Coronary artery (tissue), 2 donors: ENCODE data around the gene TBC1D1.

Experiments used
- DNase-seq: peaks from one replicate; pipeline ENCODE4 v3.0.0-alpha.2; 2017; ENCODE audit warnings: low spot score
- H3K27ac ChIP-seq, 2 donors: fragments of 200-600 bp; sonication (generic); one replicate each; pipeline ENCODE4 v1.5.1; 2016 to 2019
- H3K4me3 ChIP-seq: fragments of 200-600 bp; sonication (generic); 2 replicates; pipeline ENCODE4 v1.5.1; 2016; ENCODE audit warnings: mild to moderate bottlenecking, moderate library complexity
- TF ChIP-seq, protein P1 (sequence below): fragments of 200-600 bp; sonication (generic); IDR thresholded peaks from one replicate; pipeline ENCODE4 v1.5.1; 2019; ENCODE audit warnings: antibody characterized with exemption

The TBC1D1 gene

DNA sequence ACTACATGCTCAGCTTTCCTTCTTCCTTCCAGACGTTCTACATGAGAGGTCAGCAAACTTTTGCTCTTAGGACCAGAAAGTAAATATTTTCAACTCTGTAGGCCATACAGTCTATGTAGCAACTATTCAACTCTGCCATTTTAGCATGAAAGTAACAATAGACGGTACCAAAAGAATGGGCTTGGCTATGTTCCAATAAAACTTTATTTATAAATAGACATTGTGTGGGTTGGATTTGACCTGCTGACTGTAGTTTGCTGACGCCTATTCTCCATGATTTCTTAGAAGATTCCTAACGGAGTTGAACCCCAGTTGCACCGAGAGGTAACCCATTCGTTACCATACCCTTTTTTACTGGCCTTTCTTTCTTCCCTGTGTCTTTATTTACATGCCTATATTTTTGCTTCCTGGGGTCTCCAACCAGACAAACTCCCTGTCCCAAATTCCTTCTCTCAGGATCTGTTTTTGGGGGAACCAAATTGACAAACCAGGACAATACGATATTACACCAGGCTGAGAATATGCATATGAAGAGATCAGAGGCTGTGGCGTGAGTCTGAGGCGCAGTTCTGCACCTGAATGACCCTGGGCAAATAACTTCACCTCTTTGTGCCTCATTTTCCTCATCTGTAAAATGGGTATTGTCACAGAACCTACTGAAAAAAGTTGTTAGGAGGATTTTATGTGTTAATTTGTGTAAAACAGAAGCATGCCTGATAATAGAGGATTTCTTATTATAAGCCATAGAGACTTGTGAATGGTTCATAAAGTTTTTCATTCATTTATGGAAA is 58.9 kb downstream of the TBC1D1 start:
- TF ChIP-seq, protein P1, sequence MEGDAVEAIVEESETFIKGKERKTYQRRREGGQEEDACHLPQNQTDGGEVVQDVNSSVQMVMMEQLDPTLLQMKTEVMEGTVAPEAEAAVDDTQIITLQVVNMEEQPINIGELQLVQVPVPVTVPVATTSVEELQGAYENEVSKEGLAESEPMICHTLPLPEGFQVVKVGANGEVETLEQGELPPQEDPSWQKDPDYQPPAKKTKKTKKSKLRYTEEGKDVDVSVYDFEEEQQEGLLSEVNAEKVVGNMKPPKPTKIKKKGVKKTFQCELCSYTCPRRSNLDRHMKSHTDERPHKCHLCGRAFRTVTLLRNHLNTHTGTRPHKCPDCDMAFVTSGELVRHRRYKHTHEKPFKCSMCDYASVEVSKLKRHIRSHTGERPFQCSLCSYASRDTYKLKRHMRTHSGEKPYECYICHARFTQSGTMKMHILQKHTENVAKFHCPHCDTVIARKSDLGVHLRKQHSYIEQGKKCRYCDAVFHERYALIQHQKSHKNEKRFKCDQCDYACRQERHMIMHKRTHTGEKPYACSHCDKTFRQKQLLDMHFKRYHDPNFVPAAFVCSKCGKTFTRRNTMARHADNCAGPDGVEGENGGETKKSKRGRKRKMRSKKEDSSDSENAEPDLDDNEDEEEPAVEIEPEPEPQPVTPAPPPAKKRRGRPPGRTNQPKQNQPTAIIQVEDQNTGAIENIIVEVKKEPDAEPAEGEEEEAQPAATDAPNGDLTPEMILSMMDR = no peak
- DNase-seq = no peak
- no peak overlapping the region for H3K27ac ChIP-seq
- H3K4me3 ChIP-seq = no peak overlapping the region

DNA sequence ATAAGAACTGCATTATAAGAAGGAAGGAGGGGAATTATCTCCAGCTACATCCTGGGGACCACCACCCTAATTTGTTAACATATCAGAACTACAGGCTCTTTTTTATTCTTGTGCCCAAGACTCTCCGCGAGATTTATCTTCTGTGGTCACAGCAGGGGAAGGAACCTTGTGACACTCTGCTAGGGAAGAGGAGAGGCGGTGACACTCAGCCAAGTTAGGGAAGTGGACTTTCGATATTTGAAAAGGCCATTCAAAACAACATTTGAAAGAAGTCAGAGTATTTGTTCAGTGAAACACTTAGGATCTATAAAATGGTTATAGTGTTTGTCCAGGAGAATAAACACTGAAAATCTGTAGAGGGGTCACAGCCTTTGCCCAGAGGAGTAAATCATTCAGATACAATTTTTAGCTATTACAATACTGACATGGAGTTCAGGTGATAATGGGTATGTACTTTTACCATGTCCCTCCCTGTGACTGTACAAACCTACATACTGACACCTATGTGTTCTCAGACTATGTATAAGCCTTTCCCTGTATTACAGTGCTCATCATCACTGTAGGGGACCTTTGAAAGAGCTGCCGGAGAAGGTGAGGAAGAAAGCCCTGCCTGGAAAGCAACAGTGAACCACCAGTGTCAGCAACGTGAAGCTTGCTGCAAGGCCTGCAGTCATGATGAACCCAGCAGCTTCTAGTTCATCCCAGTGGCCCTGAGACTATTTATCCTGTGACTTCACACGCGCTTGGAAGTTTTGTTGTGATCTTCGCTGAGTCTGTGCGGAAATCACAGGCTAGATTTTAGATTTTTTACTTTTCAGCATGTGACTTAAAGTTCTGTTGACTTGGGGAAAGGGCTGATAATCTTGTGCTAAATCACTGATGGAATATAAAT is 60.8 kb downstream of the TBC1D1 start:
- TF ChIP-seq, protein P1 = no peak
- H3K4me3 ChIP-seq = no peak overlapping the region
- H3K27ac ChIP-seq = no peak overlapping the region
- no peak for DNase-seq

DNA sequence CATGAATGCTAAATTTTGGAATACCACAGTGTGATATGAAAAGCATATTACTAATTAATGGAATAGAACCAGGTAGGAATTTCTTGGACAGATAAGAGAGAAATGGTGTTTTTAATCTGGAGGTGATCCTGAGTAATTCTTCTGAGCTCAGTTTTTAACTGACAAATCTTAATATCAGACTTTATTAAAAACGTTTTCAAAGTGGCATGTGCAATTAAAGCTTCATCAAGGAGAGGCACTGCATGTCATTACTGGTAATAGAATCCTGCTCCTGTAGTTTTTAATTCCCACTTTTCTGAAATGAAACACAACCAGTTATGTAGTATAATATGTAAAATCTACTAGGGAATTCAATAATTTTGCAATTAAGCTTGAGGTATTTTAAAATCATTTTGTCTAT is 62.3 kb downstream of the TBC1D1 start:
- Histone ChIP-seq H3K4me3 (no peak overlapping the region), H3K27ac (no peak overlapping the region)
- TF ChIP-seq, protein P1 = no peak
- DNase-seq = no peak

DNA sequence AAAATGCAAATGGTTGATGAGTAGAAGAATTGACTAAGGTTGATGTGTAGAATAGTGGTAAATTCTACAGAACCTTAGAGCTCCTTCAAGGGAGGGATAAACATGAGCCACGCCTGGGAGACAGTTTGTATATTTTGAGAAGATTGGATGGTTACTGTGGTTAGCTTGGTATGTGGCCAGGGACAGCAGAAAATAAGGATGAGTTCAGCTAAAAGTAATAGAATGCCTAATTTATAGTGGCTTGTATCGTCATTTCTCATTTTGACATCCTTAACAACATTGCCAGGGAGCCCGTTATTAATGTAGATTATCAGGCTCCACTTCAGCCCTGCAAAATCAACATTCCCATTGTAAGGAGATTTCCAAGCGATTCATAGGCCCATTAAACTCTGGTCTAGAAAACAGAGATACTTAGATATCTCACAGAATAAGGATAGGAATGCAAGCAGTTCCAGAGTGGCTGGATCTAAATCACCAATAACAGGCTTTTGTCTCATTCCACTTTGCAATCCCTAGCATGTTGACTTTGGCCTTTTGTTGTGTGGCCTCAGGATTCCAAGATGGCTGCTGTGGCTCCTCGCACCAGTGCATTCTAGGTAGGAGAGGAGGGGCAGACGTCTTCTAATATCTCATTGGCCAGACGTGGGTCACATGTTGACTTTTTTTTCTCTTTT is 62.9 kb downstream of the TBC1D1 start:
- TF ChIP-seq, protein P1 = no peak
- Histone ChIP-seq H3K27ac (no peak overlapping the region), H3K4me3 (no peak overlapping the region)
- DNase-seq = no peak

DNA sequence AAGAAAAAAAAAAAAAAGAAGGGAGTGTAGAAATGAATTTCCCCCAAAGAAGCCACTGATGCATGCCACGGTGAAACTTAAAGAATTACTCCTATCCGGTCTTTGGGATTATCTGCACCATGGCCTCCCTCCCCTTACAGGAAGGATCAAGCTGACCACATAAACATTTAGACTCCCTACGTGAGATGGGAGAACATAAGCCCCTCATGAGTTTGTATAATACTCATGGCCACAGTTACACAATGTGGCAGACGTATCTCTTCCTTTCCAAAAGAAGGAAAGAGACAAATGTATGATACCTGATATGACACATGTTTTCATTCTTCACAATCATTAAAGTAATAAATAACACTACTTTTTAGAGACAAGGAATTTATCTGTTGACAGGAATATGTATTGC is 66.1 kb downstream of the TBC1D1 start:
- DNase-seq = no peak
- TF ChIP-seq, protein P1 = no peak
- no peak overlapping the region for H3K27ac ChIP-seq
- no peak overlapping the region for H3K4me3 ChIP-seq

DNA sequence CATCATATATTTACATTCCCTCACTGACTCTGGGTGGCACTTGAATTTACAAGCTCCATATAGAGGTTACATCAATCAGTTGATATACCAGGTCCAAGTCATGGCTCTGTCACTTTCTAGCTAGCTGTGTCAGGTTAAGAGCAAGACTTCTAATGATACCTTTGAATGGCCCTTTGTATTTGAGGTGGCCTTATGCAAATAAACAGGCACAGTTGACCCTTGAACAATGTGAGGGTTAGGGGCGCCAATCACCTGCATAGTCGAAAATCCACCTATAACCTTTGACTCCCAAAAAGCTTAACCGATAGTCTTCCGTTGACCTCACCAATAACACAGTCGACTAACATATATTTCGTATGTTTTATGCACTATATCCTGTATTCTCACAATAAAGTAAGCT is 68.0 kb downstream of the TBC1D1 start:
- H3K27ac ChIP-seq = no peak overlapping the region
- no peak overlapping the region for H3K4me3 ChIP-seq
- TF ChIP-seq, protein P1 = no peak
- no peak for DNase-seq
